ENCODE measurements around the gene C1QTNF8.

Gene C1QTNF8

DNA sequence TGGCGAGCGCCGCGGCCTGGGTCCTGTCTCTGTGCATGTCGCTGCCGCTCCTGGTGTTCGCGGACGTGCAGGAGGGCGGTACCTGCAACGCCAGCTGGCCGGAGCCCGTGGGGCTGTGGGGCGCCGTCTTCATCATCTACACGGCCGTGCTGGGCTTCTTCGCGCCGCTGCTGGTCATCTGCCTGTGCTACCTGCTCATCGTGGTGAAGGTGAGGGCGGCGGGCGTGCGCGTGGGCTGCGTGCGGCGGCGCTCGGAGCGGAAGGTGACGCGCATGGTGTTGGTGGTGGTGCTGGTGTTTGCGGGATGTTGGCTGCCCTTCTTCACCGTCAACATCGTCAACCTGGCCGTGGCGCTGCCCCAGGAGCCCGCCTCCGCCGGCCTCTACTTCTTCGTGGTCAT, 16.7 kb downstream of the C1QTNF8 start:
- DNase-seq (ENCODE audit: low spot score) = no peak
- in situ Hi-C loops (cut with MboI; ENCODE audit: low sequenced_read_pairs, unreplicated experiment) = no loop called here
- TF ChIP-seq CTCF (IDR thresholded peaks at IDR 0.05; ENCODE audit: borderline replicate concordance, control extremely low read depth, extremely low read depth, insufficient read depth, missing control alignments) = no peak

DNA sequence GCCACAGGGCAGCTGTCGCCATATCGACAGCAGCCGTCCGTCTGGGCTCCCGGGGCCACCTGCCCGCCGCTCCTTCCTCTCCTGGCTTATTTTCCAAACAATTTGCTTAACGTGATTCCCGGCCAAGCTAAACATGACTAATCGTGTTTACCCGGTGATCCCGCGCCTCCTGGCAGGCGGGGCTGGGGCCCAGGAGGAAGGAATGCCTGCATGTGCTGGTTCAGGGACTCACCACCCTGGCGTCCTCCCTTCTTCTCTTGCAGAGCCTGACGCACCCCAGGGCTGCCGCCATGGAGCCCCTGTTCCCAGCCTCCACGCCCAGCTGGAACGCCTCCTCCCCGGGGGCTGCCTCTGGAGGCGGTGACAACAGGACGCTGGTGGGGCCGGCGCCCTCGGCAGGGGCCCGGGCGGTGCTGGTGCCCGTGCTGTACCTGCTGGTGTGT, 17.4 kb downstream of the C1QTNF8 start:
- in situ Hi-C loops (cut with MboI; ENCODE audit: low sequenced_read_pairs, unreplicated experiment) = no loop called here
- no peak for DNase-seq (ENCODE audit: low spot score)
- TF ChIP-seq CTCF (IDR thresholded peaks at IDR 0.05; ENCODE audit: borderline replicate concordance, control extremely low read depth, extremely low read depth, insufficient read depth, missing control alignments) = no peak

- in situ Hi-C loops (cut with MboI; ENCODE audit: low sequenced_read_pairs, unreplicated experiment) = no loop called here
- no peak for TF ChIP-seq CTCF (IDR thresholded peaks at IDR 0.05; ENCODE audit: borderline replicate concordance, control extremely low read depth, extremely low read depth, insufficient read depth, missing control alignments)
- DNase-seq (ENCODE audit: low spot score) = no peak
These were observed 18.0 kb downstream of the C1QTNF8 start for GRCh38 chr16:1077877-1078578.

DNA sequence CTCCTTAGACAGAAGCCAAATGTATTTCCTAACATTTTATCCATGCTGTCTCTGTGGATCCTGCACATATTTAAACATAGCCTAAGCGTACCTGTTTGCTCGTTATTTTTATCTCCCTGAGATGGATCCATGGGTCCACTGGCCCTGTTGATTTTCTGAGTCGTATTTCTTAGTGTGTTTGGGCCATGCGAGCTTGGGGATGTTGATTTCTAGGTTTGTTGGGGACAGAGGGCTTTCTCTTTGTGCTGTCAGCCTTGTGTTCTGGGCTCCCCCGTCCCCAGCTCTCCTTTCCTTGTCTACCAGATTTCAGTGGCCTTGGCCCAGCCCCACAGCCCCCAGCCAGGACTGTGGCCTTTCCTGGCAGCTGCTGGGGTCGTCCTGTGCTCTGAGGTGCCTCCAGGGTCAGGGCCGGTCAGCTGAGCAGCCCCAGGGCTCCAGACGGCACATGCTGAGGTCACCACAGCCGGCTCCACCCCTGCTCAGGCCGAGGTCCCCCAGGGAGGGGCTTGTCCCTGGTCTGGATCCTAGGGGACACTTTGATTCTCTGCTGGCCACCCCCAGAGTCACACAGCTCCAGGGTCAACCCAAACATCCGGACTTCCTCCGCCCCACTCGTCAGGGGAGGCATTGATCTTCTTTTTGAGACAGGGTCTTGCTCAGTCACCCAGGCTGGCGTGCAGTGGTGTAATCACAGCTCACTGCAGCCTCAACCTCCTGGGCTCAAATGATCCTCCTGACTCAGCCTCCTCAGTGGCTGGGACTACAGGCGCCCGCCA, 19.1 kb downstream of the C1QTNF8 start:
- no peak for TF ChIP-seq CTCF (IDR thresholded peaks at IDR 0.05; ENCODE audit: borderline replicate concordance, control extremely low read depth, extremely low read depth, insufficient read depth, missing control alignments)
- no peak for DNase-seq (ENCODE audit: low spot score)
- in situ Hi-C loops (cut with MboI; ENCODE audit: low sequenced_read_pairs, unreplicated experiment) = no loop called here

GRCh38 chr16:1075546-1075945, 20.5 kb downstream of the C1QTNF8 start:
- in situ Hi-C loops (cut with MboI; ENCODE audit: low sequenced_read_pairs, unreplicated experiment) = no loop called here

GRCh38 chr16:1074379-1074649, 21.7 kb downstream of the C1QTNF8 start:
- in situ Hi-C loops (cut with MboI; ENCODE audit: low sequenced_read_pairs, unreplicated experiment) = no loop called here
- no peak for TF ChIP-seq CTCF (IDR thresholded peaks at IDR 0.05; ENCODE audit: borderline replicate concordance, control extremely low read depth, extremely low read depth, insufficient read depth, missing control alignments)
- DNase-seq (ENCODE audit: low spot score) = no peak

More at GRCh38 chr16:1075546-1075945, 20.5 kb downstream of the C1QTNF8 start:
- no peak for DNase-seq (ENCODE audit: low spot score)
- TF ChIP-seq CTCF (IDR thresholded peaks at IDR 0.05; ENCODE audit: borderline replicate concordance, control extremely low read depth, extremely low read depth, insufficient read depth, missing control alignments) = no peak

All from GM13976 (cell line).